ENCODE measurements around the gene AP3S1.
"Not testable (repeated sequence)": the region's sequence is repeated elsewhere in the genome, so short reads cannot be mapped to it uniquely, and the experiment has no call there.

Gene AP3S1

DNA sequence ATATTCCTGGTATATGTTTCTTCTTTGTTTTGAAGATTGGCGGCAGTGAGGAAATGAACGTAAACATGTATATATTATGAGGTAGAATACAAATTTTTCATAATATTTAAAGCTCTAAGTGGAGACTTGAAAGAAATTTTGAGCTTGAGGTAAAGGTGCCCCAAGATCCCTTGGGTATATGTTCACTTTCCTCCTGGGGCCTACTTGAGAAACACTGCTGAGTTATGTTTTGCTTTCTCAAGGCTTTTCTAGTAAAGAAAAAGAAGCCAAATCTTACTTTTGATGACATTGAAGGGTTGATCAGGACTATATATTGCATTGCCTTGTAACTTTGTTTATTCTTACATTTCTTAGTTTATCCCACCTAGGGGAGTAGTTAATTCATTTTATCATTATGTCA is 30.7 kb downstream of the AP3S1 start:
- no peak overlapping the region for H3K4me3 Mint-ChIP-seq
- no peaks in the 10 kb centered on the region for H3K9me3 Mint-ChIP-seq
- no peak for DNase-seq
- H3K27ac Mint-ChIP-seq: no peak overlapping the region
- peaks cover 52% of the 10 kb centered on the region for H3K36me3 Mint-ChIP-seq (ENCODE audit: low read depth)
- no peaks in the 10 kb centered on the region for H3K27me3 Mint-ChIP-seq
- H3K4me1 Mint-ChIP-seq (ENCODE audit: low read depth): peaks cover 3% of the 10 kb centered on the region

DNA sequence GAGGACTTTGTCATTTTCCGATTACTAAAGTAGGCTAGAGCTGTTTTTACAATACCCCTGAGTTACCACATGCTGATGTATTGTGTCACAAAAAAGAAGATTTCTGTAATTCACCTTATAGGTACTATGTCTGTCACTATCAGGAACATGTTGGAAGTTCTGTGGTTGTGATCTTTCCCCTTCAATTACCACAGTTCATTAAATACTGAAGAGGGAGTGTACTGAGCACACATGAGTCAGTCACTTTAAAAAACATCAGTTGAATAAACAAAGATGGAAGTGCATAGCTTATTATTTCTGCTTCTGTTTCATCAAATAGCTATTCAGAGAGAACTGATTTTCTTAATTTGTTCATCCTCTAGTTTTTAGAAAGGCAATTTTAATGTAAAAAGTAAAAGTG is 31.7 kb downstream of the AP3S1 start:
- H3K36me3 Mint-ChIP-seq (ENCODE audit: low read depth): peaks cover 57% of the 10 kb centered on the region

DNA sequence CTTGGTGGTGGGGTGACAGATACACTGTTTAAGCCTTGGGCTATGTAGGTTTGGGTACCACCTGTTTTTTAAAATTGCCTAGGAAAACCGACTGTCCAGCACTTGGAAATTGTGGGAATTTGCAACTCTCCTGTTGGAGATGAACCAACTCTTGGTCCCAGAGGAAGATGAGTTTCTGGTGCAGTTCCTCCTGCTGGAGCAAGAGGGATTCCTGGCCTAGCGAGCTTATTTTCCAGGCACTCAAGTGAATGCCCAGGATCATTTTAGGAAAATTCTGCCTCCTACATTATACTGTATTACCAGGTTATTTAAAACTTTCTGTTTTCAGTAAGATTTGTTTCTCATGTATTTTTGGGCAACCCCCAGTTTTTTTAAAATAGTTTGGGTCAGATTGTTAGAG is 33.7 kb downstream of the AP3S1 start:
- H3K4me1 Mint-ChIP-seq (ENCODE audit: low read depth): no peaks in the 10 kb centered on the region
- no peak for DNase-seq
- no peak overlapping the region for H3K4me3 Mint-ChIP-seq
- H3K27me3 Mint-ChIP-seq: no peaks in the 10 kb centered on the region
- peaks cover 72% of the 10 kb centered on the region for H3K36me3 Mint-ChIP-seq (ENCODE audit: low read depth)
- H3K27ac Mint-ChIP-seq: no peak overlapping the region
- H3K9me3 Mint-ChIP-seq: no peaks in the 10 kb centered on the region

More for the DNA sequence above, 31.7 kb downstream of the AP3S1 start:
- no peaks in the 10 kb centered on the region for H3K27me3 Mint-ChIP-seq
- no peak for DNase-seq
- H3K4me1 Mint-ChIP-seq (ENCODE audit: low read depth): no peaks in the 10 kb centered on the region
- no peak overlapping the region for H3K27ac Mint-ChIP-seq
- H3K4me3 Mint-ChIP-seq: no peak overlapping the region
- no peaks in the 10 kb centered on the region for H3K9me3 Mint-ChIP-seq

DNA sequence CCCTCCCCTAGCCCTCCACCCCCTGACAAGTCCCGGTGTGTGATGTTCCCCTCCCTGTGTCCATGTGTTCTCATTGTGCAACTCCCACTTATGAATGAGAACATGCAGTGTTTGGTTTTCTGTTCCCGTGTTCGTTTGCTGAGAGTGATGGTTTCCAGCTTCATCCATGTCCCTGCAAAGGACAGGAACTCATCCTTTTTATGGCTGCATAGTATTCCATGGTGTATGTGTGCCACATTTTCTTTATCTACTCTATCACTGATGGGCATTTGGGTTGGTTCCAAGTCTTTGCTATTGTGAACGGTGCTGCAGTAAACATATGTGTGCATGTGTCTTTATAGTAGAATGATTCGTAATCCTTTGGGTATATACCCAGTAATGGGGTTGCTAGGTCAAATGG is 35.6 kb downstream of the AP3S1 start:
- H3K27ac Mint-ChIP-seq; H3K9me3 Mint-ChIP-seq; H3K4me3 Mint-ChIP-seq; DNase-seq; H3K27me3 Mint-ChIP-seq; H3K4me1 Mint-ChIP-seq (ENCODE audit: low read depth): not testable (repeated sequence)
- peaks cover 67% of the 10 kb centered on the region for H3K36me3 Mint-ChIP-seq (ENCODE audit: low read depth)

DNA sequence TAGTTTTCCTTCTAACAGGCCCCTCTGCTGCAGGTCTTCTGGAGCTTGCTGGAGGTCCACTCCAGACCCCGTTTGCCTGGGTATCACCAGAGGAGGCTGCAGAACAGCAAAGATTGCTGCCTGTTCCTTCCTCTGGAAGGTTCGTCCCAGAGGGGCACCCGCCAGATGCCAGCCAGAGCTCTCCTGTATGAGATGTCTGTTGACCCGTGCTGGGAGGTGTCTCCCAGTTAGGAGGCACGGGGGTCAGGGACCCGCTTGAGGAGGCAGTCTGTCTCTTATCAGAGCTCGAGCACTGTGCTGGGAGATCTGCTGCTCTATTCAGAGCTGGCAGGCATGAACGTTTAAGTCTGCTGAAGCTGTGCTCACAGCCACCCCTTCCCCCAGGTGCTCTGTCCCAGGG is 40.7 kb downstream of the AP3S1 start:
- not testable (repeated sequence) for H3K4me1 Mint-ChIP-seq (ENCODE audit: low read depth); H3K27ac Mint-ChIP-seq; H3K9me3 Mint-ChIP-seq; DNase-seq; H3K27me3 Mint-ChIP-seq; H3K4me3 Mint-ChIP-seq
- H3K36me3 Mint-ChIP-seq (ENCODE audit: low read depth): peaks cover 51% of the 10 kb centered on the region

DNA sequence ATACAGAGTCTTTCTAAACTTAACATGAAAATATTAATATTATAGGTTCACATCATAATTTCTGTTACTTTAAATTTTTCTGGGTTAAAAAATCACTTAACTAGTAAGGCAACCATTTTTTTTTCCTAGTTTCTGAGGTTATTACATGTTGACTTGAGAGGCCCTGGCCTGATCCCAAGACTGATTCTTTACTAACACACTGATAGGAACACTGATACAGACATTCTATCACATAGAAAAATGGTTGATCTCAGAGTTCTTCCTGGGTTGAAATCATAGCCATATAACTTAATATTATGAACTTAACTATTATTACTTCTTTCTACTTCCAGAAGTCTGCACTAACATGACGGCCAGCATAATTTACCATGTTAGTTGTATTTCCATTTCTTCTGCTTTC is 43.0 kb downstream of the AP3S1 start:
- H3K27ac Mint-ChIP-seq: no peak overlapping the region
- H3K36me3 Mint-ChIP-seq (ENCODE audit: low read depth): peaks cover 34% of the 10 kb centered on the region
- DNase-seq: no peak
- H3K9me3 Mint-ChIP-seq: no peaks in the 10 kb centered on the region
- no peaks in the 10 kb centered on the region for H3K27me3 Mint-ChIP-seq
- no peaks in the 10 kb centered on the region for H3K4me1 Mint-ChIP-seq (ENCODE audit: low read depth)
- no peak overlapping the region for H3K4me3 Mint-ChIP-seq

DNA sequence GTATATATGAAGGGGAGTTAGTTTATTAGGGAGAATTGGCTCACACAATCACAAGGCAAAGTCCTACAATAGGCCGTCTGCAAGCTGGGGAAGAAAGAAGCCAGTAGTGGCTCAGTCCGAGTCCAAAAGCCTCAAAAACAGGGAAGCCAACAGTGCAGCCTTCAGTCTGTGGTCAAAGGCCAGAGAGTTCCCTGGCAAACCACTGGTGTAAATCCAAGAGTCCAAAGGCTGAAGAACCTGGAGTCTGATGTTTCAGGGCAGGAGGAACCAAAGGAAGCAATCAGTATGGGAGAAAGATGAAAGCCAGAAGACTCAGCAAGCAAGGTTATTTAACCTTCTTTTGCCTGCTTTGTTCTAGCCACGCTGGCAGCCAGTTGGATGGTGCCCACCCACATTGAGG is 43.5 kb downstream of the AP3S1 start:
- H3K4me1 Mint-ChIP-seq (ENCODE audit: low read depth); H3K27ac Mint-ChIP-seq; DNase-seq; H3K4me3 Mint-ChIP-seq; H3K27me3 Mint-ChIP-seq; H3K9me3 Mint-ChIP-seq: not testable (repeated sequence)
- H3K36me3 Mint-ChIP-seq (ENCODE audit: low read depth): peaks cover 29% of the 10 kb centered on the region

DNA sequence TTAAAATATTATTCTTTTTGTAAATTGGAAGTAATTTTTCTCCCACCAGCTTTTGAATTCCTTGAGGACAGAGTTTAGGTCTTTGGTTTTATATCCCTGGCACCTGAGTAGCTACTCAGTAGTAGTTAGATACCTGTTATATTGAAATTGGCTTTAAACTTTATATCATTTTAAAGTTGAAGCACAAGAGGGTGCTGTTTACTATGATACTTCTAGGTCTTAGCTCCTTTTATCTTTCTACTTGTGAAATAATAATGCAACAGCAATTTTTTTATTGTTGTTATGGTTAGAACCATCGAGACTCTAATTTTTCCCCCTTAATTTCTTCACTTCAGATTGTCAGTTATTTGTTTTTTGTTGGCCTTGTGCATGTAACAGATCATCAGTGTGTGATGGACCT is 46.3 kb downstream of the AP3S1 start:
- no peak for DNase-seq
- Mint-ChIP-seq H3K4me1 (ENCODE audit: low read depth) (no peaks in the 10 kb centered on the region), H3K27ac (no peak overlapping the region), H3K36me3 (ENCODE audit: low read depth) (peaks cover 11% of the 10 kb centered on the region), H3K9me3 (no peaks in the 10 kb centered on the region), H3K4me3 (no peak overlapping the region), H3K27me3 (no peaks in the 10 kb centered on the region)

DNA sequence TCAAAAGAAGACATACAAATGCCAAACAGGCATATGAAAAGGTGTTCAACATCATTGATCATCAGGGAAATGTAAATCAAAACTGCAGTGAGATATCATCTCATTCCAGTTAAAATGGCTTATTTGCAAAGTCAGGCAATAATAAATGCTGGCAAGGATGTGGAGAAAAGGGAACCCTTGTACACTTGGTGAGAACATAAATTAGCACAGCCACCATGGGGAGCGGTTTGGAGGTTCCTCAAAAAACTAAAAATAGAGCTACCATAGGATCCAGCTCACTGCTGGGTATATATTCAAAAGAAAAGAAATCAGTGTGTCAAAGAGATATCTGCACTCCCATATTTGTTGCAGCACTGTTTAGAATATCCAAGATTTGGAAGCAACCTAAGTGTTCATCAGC is 50.3 kb downstream of the AP3S1 start:
- Mint-ChIP-seq H3K27ac (no peak overlapping the region), H3K9me3 (no peaks in the 10 kb centered on the region), H3K27me3 (no peaks in the 10 kb centered on the region), H3K4me1 (ENCODE audit: low read depth) (no peaks in the 10 kb centered on the region), H3K36me3 (ENCODE audit: low read depth) (peaks cover 14% of the 10 kb centered on the region), H3K4me3 (no peak overlapping the region)
- no peak for DNase-seq

DNA sequence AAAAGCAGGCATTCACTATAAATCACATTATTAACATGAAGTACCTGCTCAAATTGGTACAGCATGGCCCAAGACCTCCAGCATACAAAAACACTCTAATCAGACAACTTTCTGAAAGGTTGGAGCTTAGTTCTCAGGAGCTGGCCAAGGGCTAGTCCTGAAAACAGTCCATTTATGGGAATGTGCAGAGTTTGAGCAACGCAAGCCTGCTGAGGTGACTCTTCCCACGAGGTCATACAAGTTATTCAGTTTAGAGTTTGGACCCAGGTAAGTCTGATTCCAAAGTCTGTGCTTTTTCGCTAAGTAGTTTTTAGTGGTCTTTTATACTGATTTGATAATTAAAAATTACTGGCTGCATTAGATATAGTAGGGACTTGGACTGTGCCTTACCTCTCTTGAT is 52.6 kb downstream of the AP3S1 start:
- H3K4me3 Mint-ChIP-seq: no peak overlapping the region
- no peak overlapping the region for H3K27ac Mint-ChIP-seq
- H3K36me3 Mint-ChIP-seq (ENCODE audit: low read depth): peaks cover 30% of the 10 kb centered on the region
- H3K9me3 Mint-ChIP-seq: no peaks in the 10 kb centered on the region
- no peak for DNase-seq
- no peaks in the 10 kb centered on the region for H3K4me1 Mint-ChIP-seq (ENCODE audit: low read depth)
- no peaks in the 10 kb centered on the region for H3K27me3 Mint-ChIP-seq

DNA sequence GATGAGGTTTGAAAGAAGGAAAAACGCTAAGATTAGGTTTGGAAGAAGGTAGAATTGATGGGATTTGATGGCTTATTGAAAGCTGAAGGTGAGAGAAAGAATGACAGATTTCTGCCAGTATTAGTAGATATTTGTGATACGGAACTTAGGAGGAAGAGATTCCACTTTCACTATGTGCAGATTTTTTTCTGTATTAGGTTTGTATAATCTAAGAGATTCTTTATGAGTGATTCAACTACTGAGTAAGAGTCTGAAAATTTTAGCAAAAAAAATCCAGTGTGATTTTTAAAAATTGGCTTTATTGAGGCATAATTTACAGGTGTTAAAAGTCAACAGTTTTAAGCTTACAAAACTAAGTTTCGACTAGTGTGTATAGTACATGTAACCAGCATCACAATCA is 54.1 kb downstream of the AP3S1 start:
- Mint-ChIP-seq H3K27me3 (no peaks in the 10 kb centered on the region), H3K9me3 (no peaks in the 10 kb centered on the region), H3K4me1 (ENCODE audit: low read depth) (no peaks in the 10 kb centered on the region), H3K36me3 (ENCODE audit: low read depth) (peaks cover 30% of the 10 kb centered on the region), H3K27ac (no peak overlapping the region), H3K4me3 (no peak overlapping the region)
- DNase-seq: no peak

DNA sequence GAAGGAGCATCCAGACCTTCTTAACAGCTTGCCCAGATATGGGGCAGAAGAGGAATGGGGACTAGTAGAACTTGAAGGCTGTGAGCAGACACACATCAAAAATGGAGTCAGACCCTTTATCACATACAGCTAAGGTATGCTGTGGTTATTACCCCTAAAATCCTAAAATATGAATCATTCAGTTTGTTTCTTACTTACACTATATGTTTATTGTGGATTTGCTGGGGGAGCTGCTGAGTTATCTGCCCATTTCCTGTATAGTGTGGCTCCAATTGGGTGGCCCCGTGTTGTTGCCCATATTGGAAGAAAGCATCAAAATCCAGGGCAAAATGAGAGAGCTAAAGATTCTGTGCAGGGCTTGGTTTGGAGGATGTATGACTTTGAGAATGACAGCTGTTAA is 56.9 kb downstream of the AP3S1 start:
- Mint-ChIP-seq H3K4me1 (ENCODE audit: low read depth) (no peaks in the 10 kb centered on the region), H3K27me3 (no peaks in the 10 kb centered on the region), H3K36me3 (ENCODE audit: low read depth) (peaks cover 32% of the 10 kb centered on the region), H3K4me3 (no peak overlapping the region), H3K9me3 (no peaks in the 10 kb centered on the region), H3K27ac (no peak overlapping the region)
- no peak for DNase-seq

DNA sequence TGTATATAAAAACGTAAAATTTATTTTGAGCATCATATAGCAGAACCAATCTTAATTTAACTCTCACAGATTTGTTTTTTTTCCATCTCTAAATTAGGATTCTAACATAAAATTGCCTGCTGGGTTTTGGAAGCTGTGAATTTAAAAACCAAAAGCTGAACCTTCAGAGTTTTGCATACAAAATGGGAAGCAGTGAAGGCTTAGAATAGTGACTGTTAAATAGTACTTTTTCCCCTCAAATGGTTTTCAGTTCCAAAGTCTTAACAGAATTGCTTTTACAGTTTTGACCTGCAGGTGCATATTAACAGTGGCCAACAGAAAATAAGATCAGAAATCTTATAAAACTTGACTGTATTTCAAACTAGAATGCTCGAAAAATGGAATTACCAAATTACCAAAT is 65.4 kb downstream of the AP3S1 start:
- no peak overlapping the region for H3K27ac Mint-ChIP-seq
- H3K4me3 Mint-ChIP-seq: no peak overlapping the region
- H3K4me1 Mint-ChIP-seq (ENCODE audit: low read depth): no peaks in the 10 kb centered on the region
- H3K27me3 Mint-ChIP-seq: no peaks in the 10 kb centered on the region
- no peaks in the 10 kb centered on the region for H3K9me3 Mint-ChIP-seq
- DNase-seq: no peak
- H3K36me3 Mint-ChIP-seq (ENCODE audit: low read depth): peaks cover 4% of the 10 kb centered on the region

DNA sequence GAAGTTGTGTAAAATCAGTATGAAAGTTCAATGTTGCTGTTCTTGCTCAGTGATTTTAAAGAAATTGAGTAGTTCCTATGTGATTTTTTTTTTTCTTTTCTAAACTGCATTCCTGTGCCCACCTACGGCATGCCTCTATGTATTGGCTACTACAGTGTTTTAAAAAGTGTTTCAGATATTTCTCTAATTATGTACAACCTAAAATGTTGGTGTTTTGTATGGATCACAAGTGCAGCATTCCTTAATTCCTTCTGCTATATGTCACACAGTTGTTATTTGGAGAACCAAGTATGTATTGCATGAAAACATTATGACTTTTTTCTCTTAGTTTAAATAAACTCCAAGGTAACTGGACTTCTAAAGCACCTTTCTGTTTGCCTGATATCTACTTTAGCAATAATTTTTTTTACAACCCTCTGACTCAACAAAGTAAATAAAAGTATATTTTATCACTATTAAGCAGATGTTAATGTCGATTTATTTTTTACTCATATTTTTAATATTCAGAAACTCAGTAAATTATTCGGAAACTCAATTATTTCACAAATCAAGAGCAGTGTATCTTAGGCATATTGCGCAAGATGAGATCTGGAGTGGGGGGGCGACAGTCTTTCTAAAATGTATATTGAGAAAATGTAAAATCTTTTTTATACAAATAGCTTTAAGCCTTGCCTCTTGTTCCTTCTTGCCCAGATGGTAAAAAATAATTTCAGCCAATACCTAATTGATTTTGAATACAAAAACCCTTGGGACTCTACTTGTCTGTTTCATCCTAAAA is 72.1 kb downstream of the AP3S1 start:
- not testable (repeated sequence) for DNase-seq; H3K4me1 Mint-ChIP-seq (ENCODE audit: low read depth); H3K4me3 Mint-ChIP-seq; H3K9me3 Mint-ChIP-seq; H3K27ac Mint-ChIP-seq; H3K27me3 Mint-ChIP-seq
- H3K36me3 Mint-ChIP-seq (ENCODE audit: low read depth): peaks cover 20% of the 10 kb centered on the region

DNA sequence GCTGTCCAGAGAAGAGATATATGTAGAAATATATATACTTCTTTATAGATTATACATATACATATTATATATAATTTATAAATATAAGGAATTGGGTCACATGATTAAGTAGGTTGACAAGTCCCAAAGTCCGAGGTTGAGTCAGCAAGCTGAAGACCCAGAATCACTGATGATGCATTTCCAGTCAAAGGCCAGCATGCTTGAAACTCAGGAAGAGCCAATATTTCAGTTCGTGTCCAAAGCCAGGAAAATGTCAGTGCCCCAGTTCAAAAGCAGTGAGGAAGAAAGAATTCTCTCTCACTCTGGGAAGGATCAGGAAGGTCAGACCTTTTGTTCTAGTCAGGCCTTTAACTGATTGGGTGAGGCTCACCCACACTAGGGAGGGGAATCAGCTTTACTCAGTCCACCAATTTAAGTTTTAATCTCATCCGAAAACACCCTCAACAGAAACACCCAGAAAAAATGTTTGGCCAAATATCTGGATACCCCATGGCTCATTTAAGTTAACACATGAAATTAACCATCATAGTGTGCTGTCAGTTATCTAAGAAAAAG is 78.5 kb downstream of the AP3S1 start:
- no peaks in the 10 kb centered on the region for H3K27me3 Mint-ChIP-seq
- no peak overlapping the region for H3K27ac Mint-ChIP-seq
- DNase-seq: no peak
- no peak overlapping the region for H3K4me3 Mint-ChIP-seq
- H3K4me1 Mint-ChIP-seq (ENCODE audit: low read depth): no peaks in the 10 kb centered on the region
- H3K9me3 Mint-ChIP-seq: no peaks in the 10 kb centered on the region
- H3K36me3 Mint-ChIP-seq (ENCODE audit: low read depth): peaks cover 4% of the 10 kb centered on the region
